ENCODE data around the gene EFNB1. TPM values are rescaled to one million over a fixed set of nuclear protein-coding genes. Genes with fewer than 3 reads are reported as not detected.

Gene EFNB1
- total RNA-seq, 1 experiment from 2014 or later = 7.0 TPM

- Histone ChIP-seq H3K27me3 (replicated peaks; ENCODE audit: control insufficient read depth, insufficient read depth, low read length) (no peaks in the 10 kb centered on the region), H3K4me3 (ENCODE audit: low read depth, low read length) (peak overlapping the region; percentile 70), H3K9me3 (no peaks in the 10 kb centered on the region), H3K4me1 (no peaks in the 10 kb centered on the region), H3K36me3 (ENCODE audit: control insufficient read depth, insufficient read depth, low read length) (no peaks in the 10 kb centered on the region)
- Mint-ChIP-seq H3K9me3 (ENCODE audit: unreplicated experiment) (no peaks in the 10 kb centered on the region), H3K36me3 (ENCODE audit: insufficient read depth, unreplicated experiment) (no peaks in the 10 kb centered on the region), H3K4me1 (ENCODE audit: low read depth, unreplicated experiment) (no peaks in the 10 kb centered on the region), H3K27ac (ENCODE audit: unreplicated experiment) (no peak overlapping the region), H3K27me3 (ENCODE audit: insufficient read depth, unreplicated experiment) (no peaks in the 10 kb centered on the region), H3K4me3 (ENCODE audit: unreplicated experiment) (peak overlapping the region; percentile 83)
- no peak for TF ChIP-seq CTCF (IDR thresholded peaks at IDR 0.05; ENCODE audit: insufficient read depth in 1 of 2, low read depth in 1 of 2, low read length in 1 of 2, severe bottlenecking in 1 of 2, unreplicated experiment in 1 of 2)
- CTCF ChIA-PET = interaction anchor here (1.1 kb wide), 1 partner anchor 391 kb away, joined by 3 read pairs; no protein-coding TSS in a partner anchor
- intact Hi-C loops (cut with micrococcal nuclease; ENCODE audit: unreplicated experiment) = no loop called here
- no peak for DNase-seq
- no TSS peak for BruUV-seq (replicated peaks)
- POLR2A ChIA-PET = no interaction called here
Measured at GRCh38 chrX:68830419-68831404, 1.9 kb downstream of the EFNB1 start.

- POLR2A ChIA-PET = no interaction called here
- intact Hi-C loops (cut with micrococcal nuclease; ENCODE audit: unreplicated experiment) = no loop called here
- Mint-ChIP-seq H3K9me3 (ENCODE audit: unreplicated experiment) (peaks cover under 1% of the 10 kb centered on the region), H3K4me1 (ENCODE audit: low read depth, unreplicated experiment) (no peaks in the 10 kb centered on the region), H3K27me3 (ENCODE audit: insufficient read depth, unreplicated experiment) (no peaks in the 10 kb centered on the region), H3K36me3 (ENCODE audit: insufficient read depth, unreplicated experiment) (peaks cover under 1% of the 10 kb centered on the region), H3K27ac (ENCODE audit: unreplicated experiment) (peak overlapping the region; percentile 62), H3K4me3 (ENCODE audit: unreplicated experiment) (peak overlapping the region; percentile 83)
- Histone ChIP-seq H3K9me3 (no peaks in the 10 kb centered on the region), H3K27me3 (replicated peaks; ENCODE audit: control insufficient read depth, insufficient read depth, low read length) (no peaks in the 10 kb centered on the region), H3K4me3 (ENCODE audit: low read depth, low read length) (no peak overlapping the region), H3K4me1 (no peaks in the 10 kb centered on the region), H3K36me3 (ENCODE audit: control insufficient read depth, insufficient read depth, low read length) (no peaks in the 10 kb centered on the region)
- CTCF ChIA-PET = no interaction called here
- no peak for TF ChIP-seq CTCF (IDR thresholded peaks at IDR 0.05; ENCODE audit: insufficient read depth in 1 of 2, low read depth in 1 of 2, low read length in 1 of 2, severe bottlenecking in 1 of 2, unreplicated experiment in 1 of 2)
- no peak for DNase-seq
- no TSS peak for BruUV-seq (replicated peaks)
Measured at GRCh38 chrX:68831405-68832100, 2.7 kb downstream of the EFNB1 start.

GRCh38 chrX:68832101-68832416 is 3.2 kb downstream of the EFNB1 start:
- Mint-ChIP-seq H3K27ac (ENCODE audit: unreplicated experiment) (peak overlapping the region; percentile 62), H3K4me1 (ENCODE audit: low read depth, unreplicated experiment) (no peaks in the 10 kb centered on the region), H3K36me3 (ENCODE audit: insufficient read depth, unreplicated experiment) (peaks cover 4% of the 10 kb centered on the region), H3K27me3 (ENCODE audit: insufficient read depth, unreplicated experiment) (no peaks in the 10 kb centered on the region), H3K9me3 (ENCODE audit: unreplicated experiment) (peaks cover 5% of the 10 kb centered on the region), H3K4me3 (ENCODE audit: unreplicated experiment) (no peak overlapping the region)
- Histone ChIP-seq H3K9me3 (no peaks in the 10 kb centered on the region), H3K36me3 (ENCODE audit: control insufficient read depth, insufficient read depth, low read length) (no peaks in the 10 kb centered on the region), H3K4me3 (ENCODE audit: low read depth, low read length) (no peak overlapping the region), H3K27me3 (replicated peaks; ENCODE audit: control insufficient read depth, insufficient read depth, low read length) (no peaks in the 10 kb centered on the region), H3K4me1 (no peaks in the 10 kb centered on the region)
- BruUV-seq (replicated peaks) = no TSS peak
- DNase-seq = no peak
- no peak for TF ChIP-seq CTCF (IDR thresholded peaks at IDR 0.05; ENCODE audit: insufficient read depth in 1 of 2, low read depth in 1 of 2, low read length in 1 of 2, severe bottlenecking in 1 of 2, unreplicated experiment in 1 of 2)
- ChIA-PET CTCF (no interaction called here), POLR2A (no interaction called here)
- intact Hi-C loops (cut with micrococcal nuclease; ENCODE audit: unreplicated experiment) = no loop called here

All from Caco-2 (cell line).